ENCODE data around the gene UNC5A.

GRCh38 chr5:176860381-176860780, 50.0 kb downstream of the UNC5A start:
- no peak for TF ChIP-seq CTCF (IDR thresholded peaks at IDR 0.05 in 2 of 3, conservative IDR thresholded peaks at IDR 0.05 in 1 of 3; ENCODE audit: borderline replicate concordance in 1 of 3, insufficient read depth in 1 of 3, low read depth in 2 of 3, low read length in 2 of 3)
- no peak for TF ChIP-seq SRF (IDR thresholded peaks at IDR 0.05; ENCODE audit: low read depth)
- no peak for TF ChIP-seq RAD21 (IDR thresholded peaks at IDR 0.05; ENCODE audit: low read depth)
- TF ChIP-seq POLR2A (IDR thresholded peaks at IDR 0.05; ENCODE audit: borderline replicate concordance, extremely low read depth, insufficient read depth, insufficient read length), result no peak
- TF ChIP-seq POLR2AphosphoS5 (IDR thresholded peaks at IDR 0.05; ENCODE audit: low read depth, low read length), result no peak
- TF ChIP-seq EZH2phosphoT487 (IDR thresholded peaks at IDR 0.05; ENCODE audit: borderline replicate concordance), result no peak
- TF ChIP-seq EZH2 (IDR thresholded peaks at IDR 0.05), result no peak
